ENCODE measurements around the gene TNS4. TPM values are rescaled to one million over a fixed set of nuclear protein-coding genes. Genes with fewer than 3 reads are reported as not detected.

The TNS4 gene
- total RNA-seq, 1 donor from 2014 or later: not detected

GRCh38 chr17:40490982-40491381, 10.4 kb downstream of the TNS4 start:
- peaks cover 29% of the 10 kb centered on the region for H3K4me1 Mint-ChIP-seq (ENCODE audit: low read depth, unreplicated experiment)
- no peak for FAIRE-seq

GRCh38 chr17:40490289-40490853, 11.1 kb downstream of the TNS4 start:
- Mint-ChIP-seq H3K27ac (ENCODE audit: unreplicated experiment) (peak overlapping the region; percentile 69), H3K4me3 (ENCODE audit: unreplicated experiment) (no peak overlapping the region), H3K4me1 (ENCODE audit: low read depth, unreplicated experiment) (peaks cover 33% of the 10 kb centered on the region), H3K36me3 (ENCODE audit: low read depth, unreplicated experiment) (no peaks in the 10 kb centered on the region), H3K27me3 (ENCODE audit: low read depth, unreplicated experiment) (no peaks in the 10 kb centered on the region), H3K9me3 (ENCODE audit: unreplicated experiment) (no peaks in the 10 kb centered on the region)
- TF ChIP-seq CTCF (IDR thresholded peaks at IDR 0.05; ENCODE audit: insufficient read depth, low read depth, low read length) (no peak), EZH2 (IDR thresholded peaks at IDR 0.05; ENCODE audit: insufficient read depth, low read length) (no peak)
- H2AFZ ChIP-seq (ENCODE audit: low read depth, low read length): no peak overlapping the region
- no peaks in the 10 kb centered on the region for H4K20me1 ChIP-seq (ENCODE audit: insufficient read depth, low read length)
- FAIRE-seq: no peak
- H3K27me3 ChIP-seq (ENCODE audit: insufficient read depth, low read length): no peaks in the 10 kb centered on the region
- no peaks in the 10 kb centered on the region for H3K9me3 ChIP-seq (ENCODE audit: insufficient read depth, low read depth, low read length)
- DNase-seq (ENCODE audit: low read depth): peak; percentile 44
- H3K9ac ChIP-seq (ENCODE audit: low read length): peak overlapping the region; percentile 21
- H3K36me3 ChIP-seq (ENCODE audit: insufficient read depth, low read length): no peaks in the 10 kb centered on the region
- H3K4me1 ChIP-seq (ENCODE audit: insufficient read depth, low read length): peaks cover 33% of the 10 kb centered on the region
- H3K79me2 ChIP-seq (ENCODE audit: insufficient read depth, low read length): no peaks in the 10 kb centered on the region
- no peak overlapping the region for H3K4me3 ChIP-seq (ENCODE audit: insufficient read depth, low read depth, low read length)
- H3K27ac ChIP-seq (ENCODE audit: low read depth, low read length): no peak overlapping the region
- peak overlapping the region; percentile 1 for H3K4me2 ChIP-seq (ENCODE audit: low read length)

More at GRCh38 chr17:40490982-40491381, 10.4 kb downstream of the TNS4 start:
- no peak for DNase-seq (ENCODE audit: low read depth)
- H3K27ac Mint-ChIP-seq (ENCODE audit: unreplicated experiment): no peak overlapping the region
- Histone ChIP-seq H3K4me3 (ENCODE audit: insufficient read depth, low read depth, low read length) (no peak overlapping the region), H3K36me3 (ENCODE audit: insufficient read depth, low read length) (no peaks in the 10 kb centered on the region), H3K9ac (ENCODE audit: low read length) (no peak overlapping the region), H3K79me2 (ENCODE audit: insufficient read depth, low read length) (no peaks in the 10 kb centered on the region), H3K4me1 (ENCODE audit: insufficient read depth, low read length) (peaks cover 27% of the 10 kb centered on the region), H4K20me1 (ENCODE audit: insufficient read depth, low read length) (no peaks in the 10 kb centered on the region), H3K27me3 (ENCODE audit: insufficient read depth, low read length) (no peaks in the 10 kb centered on the region), H3K27ac (ENCODE audit: low read depth, low read length) (no peak overlapping the region), H2AFZ (ENCODE audit: low read depth, low read length) (no peak overlapping the region), H3K4me2 (ENCODE audit: low read length) (no peak overlapping the region), H3K9me3 (ENCODE audit: insufficient read depth, low read depth, low read length) (no peaks in the 10 kb centered on the region)
- H3K36me3 Mint-ChIP-seq (ENCODE audit: low read depth, unreplicated experiment): no peaks in the 10 kb centered on the region
- peaks cover 2% of the 10 kb centered on the region for H3K27me3 Mint-ChIP-seq (ENCODE audit: low read depth, unreplicated experiment)
- TF ChIP-seq CTCF (IDR thresholded peaks at IDR 0.05; ENCODE audit: insufficient read depth, low read depth, low read length): no peak
- no peak for TF ChIP-seq EZH2 (IDR thresholded peaks at IDR 0.05; ENCODE audit: insufficient read depth, low read length)
- H3K4me3 Mint-ChIP-seq (ENCODE audit: unreplicated experiment): no peak overlapping the region
- H3K9me3 Mint-ChIP-seq (ENCODE audit: unreplicated experiment): peaks cover 3% of the 10 kb centered on the region

GRCh38 chr17:40487371-40488020, 13.9 kb downstream of the TNS4 start:
- no peak for DNase-seq (ENCODE audit: low read depth)
- no peak overlapping the region for H3K4me3 Mint-ChIP-seq (ENCODE audit: unreplicated experiment)
- H3K36me3 Mint-ChIP-seq (ENCODE audit: low read depth, unreplicated experiment): no peaks in the 10 kb centered on the region
- H3K9ac ChIP-seq (ENCODE audit: low read length): peak overlapping the region; percentile 82
- H3K9me3 Mint-ChIP-seq (ENCODE audit: unreplicated experiment): no peaks in the 10 kb centered on the region
- no peak overlapping the region for H2AFZ ChIP-seq (ENCODE audit: low read depth, low read length)
- no peak for FAIRE-seq
- H3K9me3 ChIP-seq (ENCODE audit: insufficient read depth, low read depth, low read length): no peaks in the 10 kb centered on the region
- no peaks in the 10 kb centered on the region for H3K79me2 ChIP-seq (ENCODE audit: insufficient read depth, low read length)
- H3K4me2 ChIP-seq (ENCODE audit: low read length): no peak overlapping the region
- H3K4me1 ChIP-seq (ENCODE audit: insufficient read depth, low read length): peaks cover 42% of the 10 kb centered on the region
- H4K20me1 ChIP-seq (ENCODE audit: insufficient read depth, low read length): no peaks in the 10 kb centered on the region
- no peak overlapping the region for H3K4me3 ChIP-seq (ENCODE audit: insufficient read depth, low read depth, low read length)
- no peaks in the 10 kb centered on the region for H3K27me3 ChIP-seq (ENCODE audit: insufficient read depth, low read length)
- no peaks in the 10 kb centered on the region for H3K27me3 Mint-ChIP-seq (ENCODE audit: low read depth, unreplicated experiment)
- H3K27ac Mint-ChIP-seq (ENCODE audit: unreplicated experiment): no peak overlapping the region
- no peak for TF ChIP-seq EZH2 (IDR thresholded peaks at IDR 0.05; ENCODE audit: insufficient read depth, low read length)
- no peak for TF ChIP-seq CTCF (IDR thresholded peaks at IDR 0.05; ENCODE audit: insufficient read depth, low read depth, low read length)
- no peaks in the 10 kb centered on the region for H3K36me3 ChIP-seq (ENCODE audit: insufficient read depth, low read length)
- no peak overlapping the region for H3K27ac ChIP-seq (ENCODE audit: low read depth, low read length)
- H3K4me1 Mint-ChIP-seq (ENCODE audit: low read depth, unreplicated experiment): peaks cover 42% of the 10 kb centered on the region

Measured in astrocyte (in vitro differentiated cells and primary cell).